Measurements from ENCODE around the gene SYT12. TPM values are rescaled to one million over a fixed set of nuclear protein-coding genes. Genes with fewer than 3 reads are reported as not detected.
A peak's percentile ranks its signal among the peaks of the same experiment; 100 is the strongest.

Gene SYT12
- total RNA-seq, 1 experiment from 2014 or later, result 1.9 TPM

DNA sequence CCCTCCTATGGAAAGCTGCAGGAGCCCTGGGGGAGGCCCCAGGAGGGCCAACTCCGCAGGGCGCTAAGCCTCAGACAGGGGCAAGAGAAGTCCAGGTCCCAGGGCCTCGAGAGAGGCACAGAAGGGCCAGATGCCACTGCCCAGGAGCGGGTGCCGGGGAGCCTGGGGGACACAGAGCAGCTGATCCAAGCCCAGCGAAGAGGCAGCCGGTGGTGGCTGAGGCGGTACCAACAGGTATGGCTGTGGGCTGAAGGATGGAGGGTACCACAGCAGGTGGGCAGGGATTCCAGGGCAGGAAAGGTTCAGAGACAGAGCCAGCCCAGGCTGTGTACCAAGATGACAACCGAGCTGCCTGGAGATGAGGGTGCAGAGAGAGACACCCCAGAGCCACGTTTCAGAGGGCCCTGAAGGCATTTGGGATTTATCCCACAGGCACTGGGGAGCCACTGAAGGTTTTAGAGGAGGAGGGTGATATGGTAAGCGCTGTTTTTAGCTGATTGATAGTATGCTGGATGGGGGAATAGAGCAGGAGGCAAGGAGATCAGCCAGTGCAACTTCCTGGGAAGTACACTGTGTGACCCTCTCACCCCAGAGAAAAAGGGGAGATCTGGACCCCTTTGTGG lies 47.4 kb upstream of the SYT12 start:
- H3K9ac ChIP-seq (ENCODE audit: extremely low read depth, insufficient read length, low read length), result no peak overlapping the region
- no peak overlapping the region for H3K4me2 ChIP-seq (ENCODE audit: insufficient read depth, insufficient read length, low read length)
- no peak overlapping the region for H2BK15ac ChIP-seq (ENCODE audit: low read depth, low read length)
- H3K4ac ChIP-seq (ENCODE audit: low read depth, low read length), result no peak overlapping the region
- H3K18ac ChIP-seq (ENCODE audit: insufficient read length, low read depth, low read length), result no peak overlapping the region
- H2BK120ac ChIP-seq (ENCODE audit: low read depth, low read length, poor library complexity, severe bottlenecking), result no peak overlapping the region
- H3K27ac ChIP-seq (ENCODE audit: insufficient read length, low read depth, low read length), result no peak overlapping the region
- no peak overlapping the region for H3K23ac ChIP-seq (ENCODE audit: insufficient read length, low read depth, low read length)
- Mint-ChIP-seq H3K27ac (peak overlapping the region in 1 of 3 experiments; percentile 68; a peak in 1 of 7 replicates), H3K4me3 (no peak overlapping the region), H3K36me3 (ENCODE audit: insufficient read depth in 1 of 3, low read depth in 3 of 3) (peaks cover 2 to 4% (median 2%) of the 10 kb centered on the region in 3 experiments; a peak in 5 of 7 replicates), H3K27me3 (ENCODE audit: low read depth) (peaks cover 7% of the 10 kb centered on the region), H3K4me1 (peaks cover 4 to 15% of the 10 kb centered on the region in 2 experiments), H3K9me3 (peaks cover 7 to 12% of the 10 kb centered on the region in 2 experiments)
- no peaks in the 10 kb centered on the region for H3K4me1 ChIP-seq (ENCODE audit: insufficient read depth, low read length)
- no peak overlapping the region for H3T11ph ChIP-seq (ENCODE audit: low read length)
- H3K14ac ChIP-seq (ENCODE audit: insufficient read depth, low read length), result no peak overlapping the region; the same call in 1 of the 2 replicates
- no peak overlapping the region for H2BK12ac ChIP-seq (ENCODE audit: insufficient read length, low read depth, low read length)
- no peaks in the 10 kb centered on the region for H3K9me3 ChIP-seq (ENCODE audit: control insufficient read depth, low read depth, low read length)
- H4K5ac ChIP-seq (ENCODE audit: insufficient read length, low read depth, low read length), result no peak overlapping the region
- peak; percentile 39 for DNase-seq
- H3K27me3 ChIP-seq (ENCODE audit: insufficient read depth, low read length), result no peaks in the 10 kb centered on the region
- H4K20me1 ChIP-seq (ENCODE audit: control insufficient read depth, insufficient read depth, insufficient read length), result no peaks in the 10 kb centered on the region
- no peak overlapping the region for H2AK5ac ChIP-seq (ENCODE audit: insufficient read length, low read length)
- TF ChIP-seq, protein P1, sequence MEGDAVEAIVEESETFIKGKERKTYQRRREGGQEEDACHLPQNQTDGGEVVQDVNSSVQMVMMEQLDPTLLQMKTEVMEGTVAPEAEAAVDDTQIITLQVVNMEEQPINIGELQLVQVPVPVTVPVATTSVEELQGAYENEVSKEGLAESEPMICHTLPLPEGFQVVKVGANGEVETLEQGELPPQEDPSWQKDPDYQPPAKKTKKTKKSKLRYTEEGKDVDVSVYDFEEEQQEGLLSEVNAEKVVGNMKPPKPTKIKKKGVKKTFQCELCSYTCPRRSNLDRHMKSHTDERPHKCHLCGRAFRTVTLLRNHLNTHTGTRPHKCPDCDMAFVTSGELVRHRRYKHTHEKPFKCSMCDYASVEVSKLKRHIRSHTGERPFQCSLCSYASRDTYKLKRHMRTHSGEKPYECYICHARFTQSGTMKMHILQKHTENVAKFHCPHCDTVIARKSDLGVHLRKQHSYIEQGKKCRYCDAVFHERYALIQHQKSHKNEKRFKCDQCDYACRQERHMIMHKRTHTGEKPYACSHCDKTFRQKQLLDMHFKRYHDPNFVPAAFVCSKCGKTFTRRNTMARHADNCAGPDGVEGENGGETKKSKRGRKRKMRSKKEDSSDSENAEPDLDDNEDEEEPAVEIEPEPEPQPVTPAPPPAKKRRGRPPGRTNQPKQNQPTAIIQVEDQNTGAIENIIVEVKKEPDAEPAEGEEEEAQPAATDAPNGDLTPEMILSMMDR (conservative IDR thresholded peaks at IDR 0.05), result no peak
- H2AFZ ChIP-seq (ENCODE audit: low read length), result no peak overlapping the region
- H4K8ac ChIP-seq (replicated peaks; ENCODE audit: insufficient read length, low read depth, low read length), result no peak overlapping the region
- H3K79me1 ChIP-seq (ENCODE audit: insufficient read depth, low read depth, low read length, poor library complexity, severe bottlenecking), result no peaks in the 10 kb centered on the region
- no peak overlapping the region for H3K56ac ChIP-seq (ENCODE audit: insufficient read length, low read depth, low read length)
- H3K23me2 ChIP-seq (ENCODE audit: insufficient read length, low read depth, low read length, poor library complexity, severe bottlenecking), result no peaks in the 10 kb centered on the region
- no peak overlapping the region for H2BK5ac ChIP-seq (ENCODE audit: insufficient read length, low read length)
- WGBS (ENCODE audit: extremely low coverage, insufficient read length, low lambda C conversion rate), result no CpG with 5 or more reads among the region's 11 CpGs
- H4K91ac ChIP-seq (ENCODE audit: insufficient read length, low read depth, low read length), result no peak overlapping the region
- no peaks in the 10 kb centered on the region for H3K79me2 ChIP-seq (ENCODE audit: insufficient read depth, low read length)
- H2BK20ac ChIP-seq (ENCODE audit: low read depth, low read length, poor library complexity, severe bottlenecking), result no peak overlapping the region
